ENCODE results near the gene BBX. TPM values are rescaled to one million over a fixed set of nuclear protein-coding genes. Genes with fewer than 3 reads are reported as not detected.

The BBX gene
- total RNA-seq, 4 donors from 2014 or later = 33.0 to 46.3 (median 36.7) TPM

DNA sequence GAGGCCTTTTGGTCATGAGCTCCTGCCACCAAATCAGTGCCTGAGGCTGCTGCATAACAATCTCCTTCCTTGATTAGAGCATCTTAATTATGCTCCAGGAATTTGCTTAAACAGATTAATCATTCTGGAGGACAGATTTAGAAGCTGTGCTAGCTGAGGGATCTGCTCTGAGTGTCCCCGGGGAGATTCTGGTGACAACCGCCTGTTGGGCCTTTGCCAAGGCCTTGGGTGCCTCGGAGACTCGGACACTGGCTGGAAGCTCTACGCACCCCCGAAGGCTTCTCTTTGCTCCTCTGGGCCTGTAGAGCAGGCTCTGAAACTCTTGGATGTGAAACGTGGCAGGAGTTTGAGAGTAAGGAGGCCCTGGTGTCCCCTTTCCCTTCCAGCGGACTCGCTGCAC lies 304.0 kb downstream of the BBX start:
- Histone ChIP-seq H3K27me3 (no peaks in the 10 kb centered on the region), H3K4me1 (no peaks in the 10 kb centered on the region), H3K4me3 (no peak overlapping the region), H3K36me3 (no peaks in the 10 kb centered on the region), H3K27ac (no peak overlapping the region), H3K9me3 (no peaks in the 10 kb centered on the region)
- DNase-seq = no peak
- TF ChIP-seq, protein P1, sequence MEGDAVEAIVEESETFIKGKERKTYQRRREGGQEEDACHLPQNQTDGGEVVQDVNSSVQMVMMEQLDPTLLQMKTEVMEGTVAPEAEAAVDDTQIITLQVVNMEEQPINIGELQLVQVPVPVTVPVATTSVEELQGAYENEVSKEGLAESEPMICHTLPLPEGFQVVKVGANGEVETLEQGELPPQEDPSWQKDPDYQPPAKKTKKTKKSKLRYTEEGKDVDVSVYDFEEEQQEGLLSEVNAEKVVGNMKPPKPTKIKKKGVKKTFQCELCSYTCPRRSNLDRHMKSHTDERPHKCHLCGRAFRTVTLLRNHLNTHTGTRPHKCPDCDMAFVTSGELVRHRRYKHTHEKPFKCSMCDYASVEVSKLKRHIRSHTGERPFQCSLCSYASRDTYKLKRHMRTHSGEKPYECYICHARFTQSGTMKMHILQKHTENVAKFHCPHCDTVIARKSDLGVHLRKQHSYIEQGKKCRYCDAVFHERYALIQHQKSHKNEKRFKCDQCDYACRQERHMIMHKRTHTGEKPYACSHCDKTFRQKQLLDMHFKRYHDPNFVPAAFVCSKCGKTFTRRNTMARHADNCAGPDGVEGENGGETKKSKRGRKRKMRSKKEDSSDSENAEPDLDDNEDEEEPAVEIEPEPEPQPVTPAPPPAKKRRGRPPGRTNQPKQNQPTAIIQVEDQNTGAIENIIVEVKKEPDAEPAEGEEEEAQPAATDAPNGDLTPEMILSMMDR (IDR thresholded peaks at IDR 0.05) = no peak
- TF ChIP-seq POLR2A (IDR thresholded peaks at IDR 0.05) = no peak

DNA sequence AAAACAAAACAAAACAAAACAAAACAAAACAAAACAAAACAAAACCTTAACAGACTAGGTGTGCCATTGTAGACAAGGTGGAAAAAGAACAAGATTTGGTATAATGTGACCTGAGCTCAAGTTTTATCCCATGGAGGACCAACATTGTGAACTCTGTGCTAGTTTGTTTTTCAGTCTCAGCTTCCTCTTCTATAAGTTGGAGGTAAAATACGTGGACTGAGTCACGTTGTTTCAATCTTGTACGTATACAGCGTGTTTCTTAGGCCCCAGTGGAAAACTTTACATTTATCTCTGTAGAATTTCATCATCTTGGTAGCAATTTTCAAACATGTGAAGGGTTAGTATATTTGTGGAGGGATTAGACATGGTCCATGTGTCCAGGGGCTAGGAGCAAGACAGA lies 306.4 kb downstream of the BBX start:
- DNase-seq = no peak
- Histone ChIP-seq H3K36me3 (no peaks in the 10 kb centered on the region), H3K9me3 (no peaks in the 10 kb centered on the region), H3K4me3 (no peak overlapping the region), H3K27me3 (no peaks in the 10 kb centered on the region), H3K4me1 (no peaks in the 10 kb centered on the region), H3K27ac (no peak overlapping the region)
- TF ChIP-seq, protein P1 (IDR thresholded peaks at IDR 0.05) = no peak
- TF ChIP-seq POLR2A (IDR thresholded peaks at IDR 0.05) = no peak

DNA sequence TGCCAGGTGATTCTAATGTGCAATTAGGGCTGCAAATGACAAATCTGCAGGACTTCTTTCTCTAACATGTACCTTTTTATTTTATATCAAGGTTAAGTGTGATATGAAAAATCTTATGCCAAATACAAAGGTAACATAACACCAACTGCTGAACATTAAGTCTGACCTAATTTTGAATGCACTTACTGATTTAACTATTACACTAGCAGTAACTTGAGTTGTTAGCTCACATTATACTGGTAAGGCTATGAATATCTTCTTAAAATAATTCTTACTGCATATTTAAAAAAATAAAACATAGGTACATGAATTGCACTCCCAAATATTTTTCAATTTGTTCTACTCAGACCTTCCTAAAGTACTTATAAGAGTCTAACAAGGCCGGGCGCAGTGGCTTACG lies 308.8 kb downstream of the BBX start:
- Histone ChIP-seq H3K9me3 (no peaks in the 10 kb centered on the region), H3K27me3 (no peaks in the 10 kb centered on the region)
- no peak for DNase-seq

DNA sequence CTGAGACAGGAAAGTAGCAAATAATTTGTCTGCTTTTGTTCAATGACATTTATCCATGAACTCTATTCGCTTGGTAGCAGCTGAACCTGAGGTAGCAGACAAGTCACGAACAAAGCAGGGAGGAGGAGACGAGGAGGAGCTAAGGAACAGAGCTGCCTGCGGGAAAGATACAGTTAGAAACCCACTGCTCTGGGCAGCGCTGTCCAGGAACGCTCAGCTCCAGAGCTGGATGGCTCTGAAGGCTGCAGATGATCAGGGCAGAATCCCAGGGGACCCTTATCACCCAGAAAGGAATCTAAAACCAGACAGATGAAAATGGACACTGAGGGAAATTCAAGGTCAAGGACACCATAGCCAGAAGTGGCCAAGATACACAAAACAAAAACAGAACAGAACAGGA lies 310.3 kb downstream of the BBX start:
- no peak for DNase-seq
- Histone ChIP-seq H3K27me3 (no peaks in the 10 kb centered on the region), H3K4me3 (no peak overlapping the region), H3K9me3 (no peaks in the 10 kb centered on the region), H3K27ac (no peak overlapping the region), H3K36me3 (no peaks in the 10 kb centered on the region), H3K4me1 (no peaks in the 10 kb centered on the region)
- TF ChIP-seq, protein P1 (IDR thresholded peaks at IDR 0.05) = no peak
- no peak for TF ChIP-seq POLR2A (IDR thresholded peaks at IDR 0.05)

More for the DNA sequence above, 308.8 kb downstream of the BBX start:
- Histone ChIP-seq H3K4me1 (no peaks in the 10 kb centered on the region), H3K4me3 (no peak overlapping the region), H3K36me3 (no peaks in the 10 kb centered on the region), H3K27ac (no peak overlapping the region)
- no peak for TF ChIP-seq POLR2A (IDR thresholded peaks at IDR 0.05)
- TF ChIP-seq, protein P1 (IDR thresholded peaks at IDR 0.05) = no peak

DNA sequence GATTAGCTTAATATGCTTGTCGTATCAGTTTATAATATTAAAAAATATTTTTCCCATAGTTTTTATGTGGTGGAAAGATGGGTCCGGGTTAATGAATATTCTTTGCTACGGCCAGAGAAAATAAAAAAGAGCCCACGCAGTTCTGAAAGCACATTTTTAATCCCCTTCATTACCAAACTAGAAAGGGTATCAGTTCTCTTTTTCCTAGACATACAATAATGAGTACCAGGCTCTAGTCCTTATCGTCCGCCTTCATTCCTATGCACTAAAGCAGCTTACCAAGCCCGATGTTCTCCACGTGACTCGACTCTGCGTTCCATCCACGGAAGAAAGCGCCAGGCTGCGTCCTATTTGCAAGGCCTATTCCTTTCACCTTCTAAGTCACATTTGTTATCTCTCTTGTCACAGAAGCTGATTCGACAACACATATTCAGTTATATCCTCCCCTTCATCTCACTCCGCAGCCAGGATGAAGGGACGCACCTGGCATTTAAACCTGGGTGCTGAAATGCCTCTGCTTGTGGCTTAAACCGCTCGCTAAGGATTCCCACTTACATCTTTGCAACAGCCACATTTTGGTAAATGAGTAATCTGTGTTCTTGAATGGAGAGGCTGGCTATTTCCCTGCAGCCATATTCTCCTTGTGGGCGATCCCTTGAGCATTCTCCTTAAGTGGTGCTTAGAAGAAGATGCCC lies 311.1 kb downstream of the BBX start:
- Histone ChIP-seq H3K4me3 (no peak overlapping the region), H3K36me3 (no peaks in the 10 kb centered on the region), H3K27ac (no peak overlapping the region), H3K4me1 (no peaks in the 10 kb centered on the region), H3K9me3 (no peaks in the 10 kb centered on the region), H3K27me3 (no peaks in the 10 kb centered on the region)
- TF ChIP-seq, protein P1 (IDR thresholded peaks at IDR 0.05) = no peak
- TF ChIP-seq POLR2A (IDR thresholded peaks at IDR 0.05) = no peak
- no peak for DNase-seq
